ENCODE results near the gene SRCAP.
A peak's percentile ranks its signal among the peaks of the same experiment; 100 is the strongest.

Gene SRCAP

DNA sequence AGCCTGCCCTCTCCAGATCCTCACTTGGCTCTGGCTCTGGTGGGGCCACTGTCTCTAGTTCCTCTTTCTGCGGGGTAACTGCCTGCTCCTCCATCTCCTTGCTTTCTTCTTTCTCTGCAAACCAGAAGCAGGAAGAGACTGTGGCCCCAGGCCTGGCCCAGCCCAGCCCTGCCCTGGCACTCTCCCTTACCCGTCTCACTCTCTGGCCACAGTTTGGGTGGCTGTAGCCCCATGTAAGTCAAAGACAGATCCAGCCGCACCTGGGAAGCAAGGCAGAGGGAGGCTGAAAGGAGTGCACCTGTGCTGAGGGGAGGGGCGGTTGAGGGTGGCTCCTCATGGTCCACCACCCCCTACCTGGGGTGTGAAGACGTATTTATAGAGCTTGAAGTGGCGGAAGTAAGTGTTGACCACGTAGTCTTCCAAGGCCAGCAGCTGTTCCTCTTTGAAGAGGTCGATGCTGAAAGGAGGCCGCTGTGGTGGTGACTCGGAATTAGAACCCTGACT lies 60.1 kb downstream of the SRCAP start:
- no peak for DNase-seq (ENCODE audit: low spot score)

DNA sequence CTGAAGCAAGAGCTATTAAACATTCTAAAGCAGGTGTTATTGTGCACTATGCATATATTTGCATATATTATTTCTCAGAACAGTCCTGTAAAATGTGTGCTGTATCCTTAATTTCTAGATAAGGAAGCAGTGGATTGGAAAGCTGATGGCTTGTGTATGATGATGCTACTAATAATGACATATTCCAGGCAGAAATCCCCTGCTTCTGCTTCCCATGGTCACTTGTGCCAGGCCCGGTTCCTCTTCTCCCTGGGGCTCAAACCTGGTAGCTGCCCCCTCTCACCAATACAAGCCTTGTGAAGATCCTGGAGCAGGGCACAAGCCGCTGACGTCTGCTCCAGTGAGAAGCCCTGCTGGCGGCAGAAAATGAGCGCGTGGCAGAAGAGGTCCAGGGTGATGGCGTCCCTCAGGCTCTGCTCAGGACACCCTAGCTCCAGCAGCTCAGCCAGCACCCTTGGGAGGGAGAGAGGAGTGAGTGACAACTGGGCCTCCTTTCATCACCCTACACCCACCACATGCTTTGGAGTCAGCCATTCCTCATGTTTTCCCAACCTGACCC lies 61.1 kb downstream of the SRCAP start:
- DNase-seq (ENCODE audit: low spot score), result no peak

DNA sequence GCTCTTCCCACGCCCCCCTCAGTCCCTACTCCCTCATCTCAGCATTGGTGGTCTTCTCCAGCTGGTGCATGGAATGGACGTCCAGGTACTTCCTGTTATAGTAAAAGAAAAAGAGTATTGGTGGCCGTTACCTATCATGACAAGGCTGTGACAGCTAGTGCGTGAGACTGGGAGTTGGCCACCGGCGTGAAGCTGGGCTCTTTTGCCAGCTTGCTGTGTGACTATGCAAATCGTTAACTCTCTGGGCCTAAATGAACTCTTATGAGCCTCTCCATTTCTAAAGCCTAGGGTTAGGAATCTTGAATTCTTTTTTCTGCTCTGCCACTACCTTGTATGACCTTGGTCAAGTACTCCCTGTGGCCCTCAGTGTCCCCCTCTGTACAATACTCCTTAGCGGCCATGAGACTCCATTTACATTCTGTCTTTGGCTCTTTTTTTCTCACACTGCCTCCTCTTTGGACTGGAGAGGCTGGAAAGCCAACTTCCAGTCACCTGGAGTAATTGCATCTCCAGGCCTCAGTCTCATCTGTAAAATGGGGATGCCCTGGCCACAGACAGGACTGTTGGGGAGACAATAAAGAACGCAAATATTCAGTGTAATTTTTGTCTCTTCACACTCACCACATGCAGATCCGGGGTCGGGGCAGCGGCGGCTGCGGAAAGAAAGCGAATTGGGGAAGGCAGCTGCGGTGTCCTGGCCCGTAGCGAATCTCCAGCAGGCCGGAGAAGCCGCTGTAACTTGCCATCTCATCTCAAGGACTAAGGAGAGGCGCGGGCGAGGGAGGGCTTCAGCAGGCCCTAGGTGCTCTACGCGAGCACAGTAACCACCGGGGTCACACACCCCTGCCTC lies 61.8 kb downstream of the SRCAP start:
- DNase-seq (ENCODE audit: low spot score), result no peak

DNA sequence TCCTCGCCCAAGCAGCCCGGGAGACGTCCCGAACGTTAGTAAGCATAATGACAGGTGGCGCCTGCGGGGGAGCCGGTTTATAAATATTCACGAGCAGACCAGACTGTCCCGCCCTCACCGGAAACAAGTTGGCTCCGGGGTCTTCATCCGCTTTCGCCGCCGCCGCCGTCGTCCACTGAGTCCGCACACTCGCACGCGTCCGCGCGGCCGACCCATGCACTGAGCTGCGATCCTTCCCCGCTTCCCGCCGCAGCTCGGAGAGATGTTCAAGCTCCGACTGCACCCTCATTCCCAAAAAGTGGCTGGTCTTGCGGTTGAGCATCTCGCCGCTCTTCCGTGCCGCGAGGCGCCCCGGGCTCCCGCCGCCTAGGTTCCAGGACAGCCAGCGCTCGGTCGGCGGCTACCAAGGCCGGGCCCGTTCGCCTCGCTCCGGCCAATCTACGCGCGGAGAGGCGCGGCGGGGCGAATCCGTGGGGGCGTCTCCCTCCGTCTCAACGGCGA lies 62.5 kb downstream of the SRCAP start:
- no peak for DNase-seq (ENCODE audit: low spot score)

DNA sequence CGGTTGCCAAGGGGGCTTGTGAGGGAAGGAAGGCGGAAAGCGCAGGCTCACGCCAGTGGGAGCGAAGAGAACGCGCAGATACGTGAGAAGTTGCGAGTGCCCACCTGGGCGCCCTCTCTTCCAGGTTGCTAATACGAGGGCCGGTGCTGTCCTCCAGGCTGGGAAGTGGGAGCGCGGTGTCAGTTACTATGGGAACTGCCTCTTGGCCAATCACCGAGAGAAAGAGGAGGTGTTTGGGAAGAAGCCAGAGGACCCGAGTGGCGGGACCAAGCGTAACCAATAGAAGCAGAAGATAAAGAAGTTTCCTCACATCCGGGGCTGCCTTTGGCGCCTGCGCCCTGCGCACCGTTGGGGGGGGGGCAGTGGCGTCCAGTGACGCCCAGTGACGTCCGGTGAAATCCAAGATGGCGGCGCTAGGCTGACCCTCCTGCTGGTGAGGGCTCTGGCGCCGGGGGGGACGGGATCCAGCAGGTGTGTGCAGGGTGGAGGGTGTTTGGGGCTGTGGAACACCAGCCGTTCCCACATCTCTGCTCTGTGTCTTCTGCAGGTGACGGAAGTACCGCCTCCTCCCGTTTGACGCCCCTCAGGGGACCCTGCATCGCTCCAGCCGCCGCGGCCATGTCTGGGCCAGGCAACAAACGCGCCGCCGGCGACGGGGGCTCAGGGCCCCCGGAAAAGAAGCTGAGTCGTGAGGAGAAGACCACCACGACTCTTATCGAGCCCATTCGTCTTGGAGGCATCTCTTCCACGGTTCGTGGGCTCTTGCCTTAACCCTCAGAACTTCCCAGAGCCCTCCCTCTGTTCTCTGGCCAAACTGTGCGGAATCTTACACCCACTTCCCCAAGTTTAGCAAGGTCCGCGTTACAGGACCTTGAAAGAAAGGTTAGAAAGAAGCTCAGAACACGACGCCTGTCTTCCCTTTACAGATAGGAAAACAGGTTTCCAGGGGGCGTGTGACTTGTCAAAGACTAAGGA lies 63.2 kb downstream of the SRCAP start, which contains the start of the genes CFAP119 and RNF40:
TSS of gene CFAP119 (minus strand) at position 135 of the 975 bp plus-strand sequence. CDS start 314 bp downstream, outside the sequence.
TSS of gene RNF40 (plus strand) at position 395 of the 975 bp plus-strand sequence. CDS start at position 619, 224 bp downstream.
- DNase-seq (ENCODE audit: low spot score), result peak; percentile 99

DNA sequence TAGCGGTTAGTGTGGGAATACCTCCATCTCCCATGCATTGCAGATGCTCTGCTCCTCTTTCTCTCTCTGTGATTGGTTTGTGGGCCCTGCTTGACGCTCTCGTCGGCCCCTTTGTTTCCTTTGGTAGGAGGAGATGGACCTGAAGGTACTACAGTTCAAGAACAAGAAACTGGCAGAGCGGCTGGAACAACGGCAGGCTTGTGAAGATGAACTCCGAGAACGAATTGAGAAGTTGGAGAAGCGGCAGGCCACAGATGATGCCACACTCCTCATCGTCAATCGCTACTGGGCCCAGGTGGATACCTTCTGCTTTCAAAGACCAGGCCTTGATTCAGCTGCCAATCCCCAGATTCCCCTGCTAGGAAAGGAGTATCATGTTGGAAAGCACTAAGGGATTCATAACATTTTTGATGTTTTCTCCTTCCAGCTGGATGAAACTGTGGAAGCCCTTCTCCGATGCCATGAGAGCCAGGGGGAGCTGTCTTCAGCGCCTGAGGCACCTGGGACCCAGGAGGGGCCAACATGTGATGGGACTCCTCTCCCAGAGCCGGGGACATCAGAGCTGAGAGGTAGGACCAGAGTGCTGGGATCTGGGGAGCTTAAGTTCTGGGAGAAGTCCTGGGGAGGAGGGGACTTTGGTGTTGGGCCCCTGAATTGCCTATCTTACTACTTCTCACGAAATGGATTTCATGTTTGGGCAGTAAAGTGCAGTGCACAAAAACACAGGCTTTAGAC lies 64.2 kb downstream of the SRCAP start:
- no peak for DNase-seq (ENCODE audit: low spot score)

DNA sequence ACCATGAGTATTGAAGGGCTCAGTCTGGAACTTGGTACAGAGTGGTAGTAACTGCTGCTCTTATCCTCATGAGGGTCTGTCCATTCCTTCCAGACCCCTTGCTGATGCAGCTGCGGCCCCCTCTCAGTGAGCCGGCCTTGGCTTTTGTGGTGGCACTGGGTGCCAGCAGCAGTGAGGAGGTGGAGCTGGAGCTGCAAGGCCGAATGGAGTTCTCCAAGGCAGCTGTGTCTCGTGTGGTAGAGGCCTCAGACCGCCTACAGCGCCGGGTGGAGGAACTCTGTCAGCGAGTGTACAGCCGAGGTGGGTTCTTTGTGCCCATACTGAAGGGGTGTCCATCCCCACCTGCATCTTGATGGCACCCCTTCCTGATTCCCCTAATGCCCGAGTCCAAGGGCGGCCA lies 65.1 kb downstream of the SRCAP start:
- no peak for DNase-seq (ENCODE audit: low spot score)

DNA sequence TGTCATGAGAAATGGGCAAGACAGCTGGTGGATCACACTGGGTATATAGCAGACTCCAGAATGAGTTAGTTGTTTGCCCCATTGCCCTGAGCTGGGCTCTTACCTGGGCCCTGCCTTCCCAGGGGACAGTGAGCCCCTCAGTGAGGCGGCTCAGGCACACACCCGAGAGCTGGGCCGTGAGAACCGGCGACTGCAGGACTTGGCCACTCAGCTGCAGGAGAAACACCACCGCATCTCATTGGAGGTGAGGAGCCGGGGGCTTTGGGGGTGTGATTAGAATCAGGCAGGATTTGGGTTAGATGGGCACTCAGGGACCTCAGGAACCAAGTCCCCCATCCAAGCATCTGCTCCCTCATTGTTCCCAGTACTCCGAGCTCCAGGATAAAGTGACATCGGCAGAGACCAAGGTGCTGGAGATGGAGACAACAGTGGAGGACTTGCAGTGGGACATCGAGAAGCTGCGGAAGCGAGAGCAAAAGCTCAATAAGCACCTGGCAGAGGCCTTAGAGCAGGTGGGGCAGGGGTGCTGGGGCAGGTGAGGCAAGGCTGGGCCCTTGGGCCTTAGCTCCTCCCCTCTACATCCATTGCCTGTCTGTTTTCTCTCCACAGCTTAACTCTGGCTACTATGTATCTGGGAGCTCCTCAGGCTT lies 66.0 kb downstream of the SRCAP start:
- DNase-seq (ENCODE audit: low spot score), result no peak

DNA sequence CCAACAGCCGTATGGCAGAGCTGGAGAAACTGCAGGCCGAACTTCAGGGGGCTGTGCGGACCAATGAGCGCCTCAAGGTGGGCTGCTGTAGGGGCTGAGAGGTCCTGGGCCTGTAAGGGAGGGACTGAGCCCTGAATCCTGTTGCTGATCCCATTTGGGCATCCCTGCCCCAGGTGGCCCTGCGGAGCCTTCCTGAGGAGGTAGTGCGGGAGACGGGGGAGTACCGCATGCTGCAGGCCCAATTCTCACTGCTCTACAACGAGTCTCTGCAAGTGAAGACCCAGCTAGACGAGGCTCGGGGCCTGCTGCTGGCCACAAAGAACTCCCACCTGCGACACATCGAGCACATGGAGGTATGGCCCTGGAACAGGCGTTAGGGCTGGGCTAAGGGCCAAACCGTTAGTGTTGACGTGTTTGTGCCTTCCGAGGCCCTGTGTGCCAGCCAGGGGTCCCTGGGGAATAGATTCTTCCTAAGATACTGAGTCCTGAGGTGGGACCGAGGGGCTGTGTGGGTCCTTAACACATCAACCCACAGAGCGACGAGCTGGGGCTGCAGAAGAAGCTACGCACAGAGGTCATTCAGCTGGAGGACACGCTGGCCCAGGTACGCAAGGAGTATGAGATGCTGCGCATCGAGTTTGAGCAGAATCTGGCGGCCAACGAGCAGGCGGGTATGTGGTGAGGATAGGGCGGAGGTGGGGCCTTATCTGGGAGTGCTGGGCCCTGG lies 67.4 kb downstream of the SRCAP start:
- no peak for DNase-seq (ENCODE audit: low spot score)

DNA sequence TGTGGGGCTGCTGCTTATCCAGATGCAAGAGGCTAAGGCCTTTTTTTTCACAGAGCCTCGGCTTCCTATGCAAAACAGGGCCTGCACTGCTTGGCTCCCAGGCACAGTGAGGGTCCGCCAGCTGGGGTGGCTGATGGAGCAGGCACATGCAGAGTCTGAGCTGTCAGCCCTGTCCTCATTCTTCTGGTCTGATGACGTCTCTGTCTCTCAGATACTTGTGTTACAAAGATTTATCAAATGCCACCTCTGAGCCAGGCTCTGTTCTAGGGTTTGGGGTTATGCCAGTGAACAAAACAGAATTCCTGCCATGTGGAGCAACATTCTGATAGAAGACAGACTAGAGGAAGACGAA lies 67.9 kb downstream of the SRCAP start:
- DNase-seq (ENCODE audit: low spot score), result no peak

DNA sequence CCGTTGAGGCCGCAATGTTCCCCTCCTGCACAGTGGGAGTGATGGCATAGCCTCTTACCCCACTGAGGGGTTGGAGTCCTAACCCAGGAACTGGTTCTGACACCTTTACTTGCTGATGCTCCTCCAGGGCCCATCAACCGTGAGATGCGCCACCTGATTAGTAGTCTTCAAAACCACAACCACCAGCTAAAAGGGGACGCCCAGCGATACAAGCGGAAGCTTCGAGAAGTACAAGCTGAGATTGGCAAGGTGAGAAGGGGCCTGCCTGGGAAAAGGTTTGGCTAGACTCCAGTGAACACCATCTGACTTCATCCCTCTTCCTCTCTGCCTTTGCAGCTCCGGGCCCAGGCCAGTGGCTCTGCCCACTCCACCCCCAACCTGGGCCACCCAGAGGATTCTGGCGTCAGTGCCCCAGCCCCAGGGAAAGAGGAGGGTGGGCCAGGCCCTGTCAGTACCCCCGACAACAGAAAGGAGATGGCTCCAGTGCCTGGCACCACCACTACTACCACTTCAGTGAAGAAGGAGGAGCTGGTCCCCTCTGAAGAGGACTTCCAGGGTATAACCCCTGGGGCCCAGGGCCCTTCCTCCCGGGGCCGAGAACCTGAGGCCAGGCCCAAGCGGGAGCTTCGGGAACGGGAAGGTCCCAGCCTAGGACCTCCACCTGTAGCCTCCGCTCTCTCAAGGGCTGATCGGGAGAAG lies 68.9 kb downstream of the SRCAP start:
- DNase-seq (ENCODE audit: low spot score), result no peak

DNA sequence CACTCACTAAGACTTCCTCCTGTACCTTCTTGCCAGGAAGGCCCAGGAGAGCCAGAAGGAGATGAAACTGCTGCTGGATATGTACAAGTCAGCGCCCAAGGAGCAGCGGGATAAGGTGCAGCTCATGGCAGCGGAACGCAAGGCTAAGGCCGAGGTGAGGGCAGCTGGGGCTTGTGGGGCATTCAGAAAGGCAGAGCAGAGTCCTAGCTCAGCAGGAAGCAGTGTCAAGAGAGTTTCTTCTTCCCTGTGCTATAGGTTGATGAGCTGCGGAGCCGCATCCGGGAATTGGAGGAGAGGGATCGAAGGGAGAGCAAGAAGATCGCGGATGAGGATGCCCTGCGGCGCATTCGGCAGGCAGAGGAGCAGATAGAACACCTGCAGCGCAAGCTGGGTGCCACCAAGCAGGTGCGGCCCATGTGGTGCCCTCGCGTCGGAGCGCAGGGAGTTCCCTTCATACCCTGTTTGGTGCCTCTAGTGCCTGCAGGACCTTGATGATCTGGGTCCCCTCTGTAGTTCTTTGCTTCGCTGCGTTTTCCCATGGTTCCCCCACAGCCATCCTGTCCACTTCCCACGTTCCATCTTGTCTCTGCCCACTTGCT lies 69.7 kb downstream of the SRCAP start:
- no peak for DNase-seq (ENCODE audit: low spot score)

DNA sequence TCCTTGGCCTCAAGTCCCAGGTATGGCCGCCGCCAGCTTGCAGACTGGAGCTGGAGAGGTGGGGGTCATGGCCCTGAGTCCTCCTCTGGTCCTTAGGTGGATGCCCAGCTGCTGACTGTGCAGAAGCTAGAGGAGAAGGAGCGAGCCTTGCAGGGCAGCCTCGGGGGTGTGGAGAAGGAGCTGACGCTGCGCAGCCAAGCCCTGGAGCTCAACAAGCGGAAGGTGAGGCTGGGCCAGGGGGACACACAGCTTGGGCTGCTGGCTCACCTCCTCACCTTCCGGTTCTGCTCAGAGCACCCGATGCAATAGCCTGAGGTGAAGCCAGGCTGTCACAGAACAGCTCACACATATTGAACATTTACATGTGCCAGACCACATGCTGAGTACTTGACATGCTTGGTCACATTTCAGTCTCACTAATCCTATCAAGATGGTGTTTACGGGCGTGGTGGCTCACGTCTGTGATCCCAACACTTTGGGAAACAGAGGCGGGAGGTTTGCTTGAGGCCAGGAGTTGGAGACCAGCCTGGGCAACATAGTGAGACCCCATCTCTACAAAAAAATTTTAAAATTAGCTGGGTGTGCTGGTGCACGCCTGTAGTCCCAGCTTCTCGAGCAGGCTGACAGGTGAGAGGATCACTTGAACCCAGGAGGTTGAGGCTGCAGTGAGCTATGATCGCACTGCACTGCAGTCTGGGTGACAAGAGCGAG lies 70.6 kb downstream of the SRCAP start:
- DNase-seq (ENCODE audit: low spot score), result no peak

DNA sequence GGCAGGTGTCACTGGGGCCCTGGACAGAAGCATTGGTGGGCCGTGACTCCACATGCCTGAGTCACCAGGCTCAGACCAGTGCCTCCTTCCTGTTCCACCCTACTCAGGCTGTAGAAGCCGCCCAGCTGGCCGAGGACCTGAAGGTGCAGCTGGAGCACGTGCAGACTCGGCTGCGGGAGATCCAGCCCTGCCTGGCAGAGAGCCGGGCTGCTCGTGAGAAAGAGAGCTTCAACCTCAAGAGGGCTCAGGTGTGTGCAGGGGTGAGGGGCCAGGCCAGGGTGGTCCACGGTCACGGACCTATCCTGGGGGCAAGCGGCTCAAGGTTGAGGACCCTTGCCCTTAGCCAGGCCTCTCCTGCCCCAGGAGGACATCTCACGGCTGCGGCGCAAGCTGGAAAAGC lies 72.8 kb downstream of the SRCAP start:
- no peak for DNase-seq (ENCODE audit: low spot score)

DNA sequence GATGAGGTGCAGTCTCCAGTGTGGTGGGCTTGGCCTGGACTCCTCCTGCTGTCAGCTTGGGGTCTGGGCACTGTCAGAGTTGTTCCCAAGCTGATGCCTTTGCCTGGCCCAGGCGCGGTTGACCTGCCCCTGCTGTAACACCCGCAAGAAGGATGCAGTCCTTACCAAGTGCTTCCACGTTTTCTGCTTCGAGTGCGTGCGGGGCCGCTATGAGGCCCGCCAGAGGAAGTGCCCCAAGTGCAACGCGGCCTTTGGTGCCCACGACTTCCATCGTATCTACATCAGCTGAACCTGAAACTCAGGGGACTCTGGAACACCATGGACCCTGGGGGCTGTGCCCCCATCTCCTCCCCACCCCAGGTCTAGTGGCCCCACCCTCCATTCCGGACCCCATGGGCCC lies 74.9 kb downstream of the SRCAP start:
- no peak for DNase-seq (ENCODE audit: low spot score)

DNA sequence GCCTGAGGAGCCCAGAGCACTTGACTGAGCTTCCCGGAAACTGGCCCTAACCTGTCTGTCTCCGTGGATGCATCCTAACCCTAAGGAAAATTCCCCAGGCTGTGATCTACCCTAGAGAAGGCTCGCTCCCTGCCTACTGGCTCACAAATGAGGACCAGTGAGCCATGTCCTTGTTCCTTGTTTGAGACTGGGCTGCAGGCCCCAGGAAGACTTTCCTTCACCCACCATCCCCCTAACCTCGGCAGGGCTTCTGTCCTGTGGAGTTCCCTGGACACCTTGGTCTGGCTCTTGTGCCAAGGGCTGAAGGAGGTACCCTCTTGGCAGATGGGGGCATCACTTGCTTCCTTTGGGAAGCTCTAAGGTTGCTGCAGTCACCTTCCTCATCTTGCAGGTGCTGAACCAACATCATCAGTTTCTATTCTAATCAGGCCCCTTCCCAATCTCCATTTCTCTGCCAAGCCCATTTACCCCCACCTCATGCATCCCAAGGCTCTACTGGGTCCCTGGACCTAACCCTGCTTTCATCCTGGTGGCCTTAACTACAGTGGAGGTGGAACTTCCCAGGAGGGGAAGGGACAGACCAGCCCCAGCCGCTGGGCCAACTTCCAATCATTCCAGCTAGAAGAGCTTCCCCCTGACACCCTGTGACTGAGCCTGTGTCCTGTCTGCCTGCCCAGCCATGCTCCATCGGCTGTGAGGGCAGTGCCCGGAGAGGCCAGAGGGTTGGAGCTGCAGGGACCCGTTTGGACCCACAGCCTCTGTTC lies 75.6 kb downstream of the SRCAP start:
- DNase-seq (ENCODE audit: low spot score), result peak; percentile 41

DNA sequence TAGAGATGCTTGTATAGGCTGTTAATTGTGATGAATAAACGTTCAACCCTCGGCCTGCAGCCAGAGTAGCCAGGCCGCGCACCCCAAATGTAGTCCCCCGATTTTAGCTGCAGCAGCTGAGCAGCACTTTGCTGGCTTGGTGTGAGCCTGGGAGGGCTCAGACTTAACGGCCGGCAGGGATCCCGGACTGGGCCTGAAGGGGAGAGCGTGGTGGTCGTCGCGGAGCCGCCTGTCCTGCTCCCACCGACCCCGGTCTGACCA lies 76.1 kb downstream of the SRCAP start:
- DNase-seq (ENCODE audit: low spot score), result no peak
